Mesothelial cell of epicardium (in vitro differentiated cells): ENCODE results near the gene SLC24A1. TPM values are rescaled to one million over a fixed set of nuclear protein-coding genes. Genes with fewer than 3 reads are reported as not detected.

ENCODE experiments used
- DNase-seq, 2 experiments: peaks; one replicate each; pipeline ENCODE4 v3.0.0; 2021; ENCODE audit warnings: low spot score in 2 of 2; ENCODE audit not compliant: unreplicated experiment in 2 of 2
- H3K27ac Mint-ChIP-seq: 2 replicates; pipeline ENCODE4 v1.8.0; 2021; ENCODE audit warnings: mixed read lengths
- H3K27me3 Mint-ChIP-seq: 2 replicates; pipeline ENCODE4 v1.8.0; 2021; ENCODE audit warnings: low read depth, mixed read lengths
- H3K36me3 Mint-ChIP-seq: 2 replicates; pipeline ENCODE4 v1.8.0; 2021; ENCODE audit warnings: mixed read lengths
- H3K4me1 Mint-ChIP-seq: 2 replicates; pipeline ENCODE4 v1.8.0; 2021; ENCODE audit warnings: mixed read lengths
- H3K4me3 Mint-ChIP-seq: 2 replicates; pipeline ENCODE4 v1.8.0; 2021; ENCODE audit warnings: mild to moderate bottlenecking, moderate library complexity, mixed read lengths
- H3K9me3 Mint-ChIP-seq: 2 replicates; pipeline ENCODE4 v1.8.0; 2021; ENCODE audit warnings: mixed read lengths
- total RNA-seq: library from RNA; stranded (reverse); gene quantifications from 3 replicates; pipeline ENCODE4 v1.2.1, GENCODE V29; 2021
- TF ChIP-seq, protein P1 (sequence below): fragments of 200-600 bp; sonication (generic); IDR thresholded peaks from one replicate; pipeline ENCODE4 v1.5.0; 2021; ENCODE audit warnings: antibody characterized with exemption; ENCODE audit not compliant: unreplicated experiment

Gene SLC24A1
- total RNA-seq, 1 donor from 2014 or later = 22.8 TPM

DNA sequence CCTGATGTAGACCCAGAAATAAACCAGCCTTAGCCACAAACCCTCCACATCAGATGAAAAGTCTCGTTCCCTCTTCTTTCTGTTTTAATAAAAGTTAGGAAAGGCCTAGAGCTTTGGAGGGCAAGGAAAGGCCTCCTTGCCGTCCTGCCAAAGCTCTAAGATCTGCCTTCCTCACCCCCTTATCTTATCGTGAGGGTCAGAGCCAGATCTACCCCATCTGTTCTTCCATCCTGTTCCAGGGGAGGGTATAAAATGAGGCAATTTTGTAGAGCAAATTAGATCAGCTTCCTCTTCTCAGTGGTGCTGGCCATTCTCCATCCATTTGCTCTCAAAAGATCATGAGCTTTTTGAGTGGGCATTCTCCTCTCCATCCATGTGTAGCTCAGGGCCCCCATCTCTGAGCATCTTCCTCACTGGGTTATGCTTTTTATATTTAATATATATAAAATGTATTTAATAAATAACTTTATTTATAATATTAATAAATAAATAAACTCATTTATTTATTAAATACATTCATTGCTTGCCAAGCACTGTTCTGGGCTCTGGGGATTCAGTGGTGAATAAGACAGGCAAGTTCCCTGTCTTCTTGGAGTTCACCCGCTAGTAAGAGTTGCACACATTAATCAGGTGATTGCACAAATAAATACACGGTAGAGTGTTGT, 2.0 kb upstream of the SLC24A1 start:
- TF ChIP-seq, protein P1, sequence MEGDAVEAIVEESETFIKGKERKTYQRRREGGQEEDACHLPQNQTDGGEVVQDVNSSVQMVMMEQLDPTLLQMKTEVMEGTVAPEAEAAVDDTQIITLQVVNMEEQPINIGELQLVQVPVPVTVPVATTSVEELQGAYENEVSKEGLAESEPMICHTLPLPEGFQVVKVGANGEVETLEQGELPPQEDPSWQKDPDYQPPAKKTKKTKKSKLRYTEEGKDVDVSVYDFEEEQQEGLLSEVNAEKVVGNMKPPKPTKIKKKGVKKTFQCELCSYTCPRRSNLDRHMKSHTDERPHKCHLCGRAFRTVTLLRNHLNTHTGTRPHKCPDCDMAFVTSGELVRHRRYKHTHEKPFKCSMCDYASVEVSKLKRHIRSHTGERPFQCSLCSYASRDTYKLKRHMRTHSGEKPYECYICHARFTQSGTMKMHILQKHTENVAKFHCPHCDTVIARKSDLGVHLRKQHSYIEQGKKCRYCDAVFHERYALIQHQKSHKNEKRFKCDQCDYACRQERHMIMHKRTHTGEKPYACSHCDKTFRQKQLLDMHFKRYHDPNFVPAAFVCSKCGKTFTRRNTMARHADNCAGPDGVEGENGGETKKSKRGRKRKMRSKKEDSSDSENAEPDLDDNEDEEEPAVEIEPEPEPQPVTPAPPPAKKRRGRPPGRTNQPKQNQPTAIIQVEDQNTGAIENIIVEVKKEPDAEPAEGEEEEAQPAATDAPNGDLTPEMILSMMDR = no peak
- no peak overlapping the region for H3K27ac Mint-ChIP-seq
- H3K4me3 Mint-ChIP-seq = no peak overlapping the region
- peaks cover 9% of the 10 kb centered on the region for H3K36me3 Mint-ChIP-seq
- no peaks in the 10 kb centered on the region for H3K27me3 Mint-ChIP-seq
- no peak for DNase-seq
- H3K9me3 Mint-ChIP-seq = peaks cover 9% of the 10 kb centered on the region
- H3K4me1 Mint-ChIP-seq = no peaks in the 10 kb centered on the region

DNA sequence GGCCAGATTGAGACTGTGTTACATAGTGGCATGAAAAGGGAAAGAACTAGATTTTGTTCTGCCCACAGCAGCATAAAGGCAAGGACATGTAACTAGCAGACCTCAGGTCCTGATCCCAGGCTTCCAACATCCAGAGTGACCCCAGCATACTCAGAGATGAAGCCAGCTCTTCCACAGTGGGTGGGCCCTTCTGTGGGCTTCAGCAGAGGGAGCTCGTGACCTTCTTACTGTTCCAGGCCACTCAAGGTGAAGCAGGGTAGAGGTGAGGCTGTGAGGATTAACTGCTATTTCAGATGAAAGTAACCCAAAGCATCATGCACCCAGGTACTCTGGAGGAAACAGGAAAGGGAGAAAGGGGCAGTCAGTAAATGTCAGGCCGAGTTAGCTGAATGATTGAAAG, 905 bp upstream of the SLC24A1 start:
- Mint-ChIP-seq H3K27me3 (no peaks in the 10 kb centered on the region), H3K4me1 (no peaks in the 10 kb centered on the region), H3K27ac (no peak overlapping the region), H3K36me3 (peaks cover 17% of the 10 kb centered on the region), H3K9me3 (peaks cover 9% of the 10 kb centered on the region), H3K4me3 (no peak overlapping the region)
- no peak for DNase-seq
- TF ChIP-seq, protein P1 = no peak

DNA sequence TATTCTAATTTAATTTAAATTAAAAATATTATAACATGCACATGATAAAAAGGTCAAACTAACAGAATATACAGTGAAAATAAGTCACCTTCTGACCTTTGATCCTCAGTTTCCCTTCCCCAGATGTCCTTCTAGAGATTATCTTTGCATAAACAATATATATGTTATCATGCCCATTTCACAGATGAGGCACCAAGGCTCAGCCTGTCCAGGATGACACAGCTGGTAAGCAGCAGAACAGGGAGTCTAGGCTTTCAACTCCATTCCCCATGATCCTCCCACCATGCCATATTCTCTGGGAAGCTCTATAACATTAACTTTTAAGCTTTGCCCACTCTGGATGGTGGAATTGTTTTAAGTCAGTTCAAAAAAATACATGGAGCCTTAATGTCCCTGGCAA, 1.4 kb downstream of the SLC24A1 start:
- H3K36me3 Mint-ChIP-seq = peaks cover 15% of the 10 kb centered on the region
- no peaks in the 10 kb centered on the region for H3K9me3 Mint-ChIP-seq
- H3K4me3 Mint-ChIP-seq = no peak overlapping the region
- no peaks in the 10 kb centered on the region for H3K27me3 Mint-ChIP-seq
- H3K4me1 Mint-ChIP-seq = no peaks in the 10 kb centered on the region
- no peak for DNase-seq
- H3K27ac Mint-ChIP-seq = no peak overlapping the region
- TF ChIP-seq, protein P1 = no peak

- TF ChIP-seq, protein P1 = no peak
- peaks cover 15% of the 10 kb centered on the region for H3K36me3 Mint-ChIP-seq
- no peak overlapping the region for H3K4me3 Mint-ChIP-seq
- no peaks in the 10 kb centered on the region for H3K4me1 Mint-ChIP-seq
- no peaks in the 10 kb centered on the region for H3K27me3 Mint-ChIP-seq
- no peaks in the 10 kb centered on the region for H3K9me3 Mint-ChIP-seq
- no peak for DNase-seq
- no peak overlapping the region for H3K27ac Mint-ChIP-seq
Measured at GRCh38 chr15:65626856-65627255, 5.1 kb downstream of the SLC24A1 start.

DNA sequence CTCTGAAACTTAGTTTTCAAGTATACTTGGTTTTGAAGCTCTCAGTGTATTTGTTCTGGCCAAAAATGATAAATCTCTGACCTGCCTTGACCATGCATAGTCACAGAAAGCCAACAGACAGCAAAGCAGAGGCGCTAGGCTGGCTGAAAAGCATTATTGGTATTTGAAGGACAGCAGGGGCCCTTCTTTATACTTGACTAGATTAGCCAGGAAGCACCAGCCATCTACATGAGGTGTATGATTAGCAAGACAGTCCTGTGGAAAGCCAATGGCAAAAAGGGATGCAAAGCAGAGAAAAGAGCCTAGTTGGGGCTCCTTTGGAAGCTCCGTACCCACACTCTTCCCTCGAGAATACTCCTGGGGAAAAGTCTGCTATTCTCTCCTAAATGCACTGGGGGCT, 7.8 kb downstream of the SLC24A1 start:
- TF ChIP-seq, protein P1 = no peak
- H3K4me1 Mint-ChIP-seq = no peaks in the 10 kb centered on the region
- H3K9me3 Mint-ChIP-seq = no peaks in the 10 kb centered on the region
- peaks cover 10% of the 10 kb centered on the region for H3K36me3 Mint-ChIP-seq
- no peak overlapping the region for H3K4me3 Mint-ChIP-seq
- DNase-seq = no peak
- H3K27ac Mint-ChIP-seq = no peak overlapping the region
- no peaks in the 10 kb centered on the region for H3K27me3 Mint-ChIP-seq
